ENCODE data around the gene SOX9.

The SOX9 gene

DNA sequence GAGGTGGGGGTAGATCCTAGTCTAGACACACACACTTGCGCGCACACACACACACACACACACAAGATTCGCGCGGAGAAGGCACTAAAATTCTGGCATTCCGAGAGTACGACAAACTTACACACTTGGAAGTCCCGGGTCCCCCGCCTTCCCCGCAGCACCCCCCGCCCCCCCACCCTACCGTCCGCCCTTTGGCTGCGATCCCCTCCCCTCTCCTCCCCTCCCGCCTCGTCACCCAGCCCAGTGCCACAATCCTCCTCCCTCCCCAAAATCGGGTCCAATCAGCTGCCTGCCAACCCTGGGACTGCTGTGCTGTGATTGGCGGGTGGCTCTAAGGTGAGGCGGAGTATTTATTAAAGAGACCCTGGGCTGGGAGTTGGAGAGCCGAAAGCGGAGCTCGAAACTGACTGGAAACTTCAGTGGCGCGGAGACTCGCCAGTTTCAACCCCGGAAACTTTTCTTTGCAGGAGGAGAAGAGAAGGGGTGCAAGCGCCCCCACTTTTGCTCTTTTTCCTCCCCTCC lies at the start of gene SOX9:
Gene SOX9, plus strand, starts transcription at position 379 of the 522 bp plus-strand sequence. CDS start 372 bp downstream, outside the sequence.
- DNase-seq = no peak

DNA sequence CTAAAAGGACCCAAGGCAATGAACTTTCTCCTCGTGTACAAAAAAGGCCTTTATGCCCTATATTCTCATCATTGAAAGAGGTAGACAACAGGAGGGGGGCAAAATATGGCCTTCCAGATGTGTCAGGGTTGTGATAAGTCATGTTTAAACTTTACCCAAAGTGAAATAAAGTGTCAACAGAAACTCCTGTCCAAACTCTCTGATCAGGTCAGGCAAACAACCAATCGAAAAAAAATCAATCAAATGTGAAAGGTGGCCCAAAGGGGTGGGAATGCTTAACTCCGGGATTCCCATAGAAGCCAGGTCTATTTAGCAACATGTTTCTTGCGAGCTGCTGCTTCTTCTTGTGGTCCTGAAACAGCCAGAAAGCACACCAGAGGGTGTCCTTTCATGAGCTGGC lies 49.5 kb upstream of the SOX9 start:
- DNase-seq = no peak

GRCh38 chr17:72075995-72076677 lies 44.7 kb upstream of the SOX9 start:
- no peak for DNase-seq

DNA sequence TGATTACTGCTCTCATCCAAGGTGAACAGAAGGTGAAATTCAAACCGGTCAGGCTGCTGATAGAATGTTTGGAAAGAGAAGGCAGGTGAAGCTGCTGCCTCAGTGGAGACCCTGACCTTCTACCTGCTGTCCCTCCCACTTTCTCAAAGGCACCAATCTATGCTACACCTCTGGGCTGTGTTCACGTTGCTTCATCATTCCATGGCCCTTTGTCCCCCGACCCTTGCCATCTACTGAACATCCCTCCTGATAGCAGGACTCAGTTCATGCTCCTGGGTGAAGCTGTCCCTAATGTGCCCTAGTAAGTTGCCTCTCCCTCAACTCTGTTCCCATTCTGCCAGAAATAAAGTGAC lies 44.2 kb upstream of the SOX9 start:
- DNase-seq = no peak

- no peak for DNase-seq
Measured at GRCh38 chr17:72077326-72077960, 43.4 kb upstream of the SOX9 start.

GRCh38 chr17:72079700-72080099 lies 41.1 kb upstream of the SOX9 start:
- DNase-seq = no peak

GRCh38 chr17:72087876-72088275 lies 32.9 kb upstream of the SOX9 start:
- DNase-seq = no peak

- no peak for DNase-seq
Measured at GRCh38 chr17:72089453-72089987, 31.3 kb upstream of the SOX9 start.

DNA sequence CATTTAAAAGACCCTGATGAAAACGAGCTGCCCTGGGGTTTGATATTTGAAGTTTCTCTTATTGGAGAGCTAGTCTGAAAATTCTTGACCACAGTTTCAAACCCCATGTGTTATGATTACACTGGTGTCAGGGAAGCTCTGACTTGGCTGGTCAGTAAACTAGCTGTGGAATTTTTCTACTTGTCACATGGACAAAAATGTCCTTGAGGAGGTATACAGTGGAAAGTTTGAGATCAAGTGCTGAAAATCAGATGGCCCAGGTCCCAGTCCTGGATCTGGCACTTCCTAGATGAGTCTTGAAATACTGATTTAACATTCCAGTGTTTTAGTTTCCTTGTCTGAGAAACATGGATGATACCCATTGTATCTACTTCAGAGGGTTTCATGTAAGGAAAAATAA lies 30.7 kb upstream of the SOX9 start:
- DNase-seq = no peak

DNA sequence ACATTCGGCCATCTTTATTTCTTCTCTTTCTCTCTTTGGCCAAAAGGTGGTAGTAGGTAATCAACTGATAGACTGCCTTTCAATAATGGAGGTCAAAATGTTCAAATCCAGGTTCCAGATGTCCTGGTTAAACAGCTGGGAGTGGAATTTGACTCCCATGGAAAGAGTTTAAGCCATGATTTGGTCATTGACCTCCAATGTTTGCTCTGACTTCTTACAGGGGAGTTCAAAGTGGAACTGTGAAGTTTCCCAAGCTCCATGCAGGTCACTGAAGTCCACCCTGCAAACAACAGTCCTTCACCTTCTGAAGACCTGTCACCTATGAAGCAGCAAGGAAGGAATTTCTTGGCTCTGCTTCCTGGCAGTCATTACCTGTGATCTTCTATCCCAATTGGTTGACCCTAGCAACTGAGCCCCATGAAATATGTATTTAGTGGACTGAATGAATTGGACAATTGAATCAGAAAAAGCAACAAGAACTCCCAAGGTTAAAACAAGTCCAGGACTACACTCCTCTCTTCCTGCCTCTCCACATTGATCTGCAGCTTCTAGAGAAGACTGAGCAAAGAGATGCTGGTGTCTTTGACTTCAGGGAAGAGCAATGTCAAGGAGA lies 28.0 kb upstream of the SOX9 start:
- DNase-seq = no peak

GRCh38 chr17:72093707-72094106 lies 27.1 kb upstream of the SOX9 start:
- no peak for DNase-seq

- DNase-seq = no peak
Measured at GRCh38 chr17:72095316-72095715, 25.5 kb upstream of the SOX9 start.

- DNase-seq = no peak
Measured at GRCh38 chr17:72097144-72097543, 23.7 kb upstream of the SOX9 start.

DNA sequence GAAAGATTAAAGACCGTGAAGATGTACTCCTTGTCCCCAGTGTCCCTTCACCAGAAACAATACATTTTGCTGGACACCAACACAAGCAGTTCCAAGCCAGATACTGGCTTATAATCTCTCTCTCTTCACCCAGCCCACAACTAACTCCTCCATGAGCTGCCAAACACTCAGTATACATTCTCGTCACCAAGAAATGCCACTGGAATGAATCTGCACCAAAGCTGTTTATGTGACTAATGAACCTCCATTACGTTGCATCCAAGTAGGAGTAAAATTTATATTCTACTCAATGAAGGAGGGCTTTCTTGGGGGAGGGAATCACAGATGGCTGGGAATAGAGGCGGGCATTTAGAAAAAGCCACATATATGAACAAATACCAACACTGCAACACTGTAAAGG lies 20.9 kb upstream of the SOX9 start:
- no peak for DNase-seq

DNA sequence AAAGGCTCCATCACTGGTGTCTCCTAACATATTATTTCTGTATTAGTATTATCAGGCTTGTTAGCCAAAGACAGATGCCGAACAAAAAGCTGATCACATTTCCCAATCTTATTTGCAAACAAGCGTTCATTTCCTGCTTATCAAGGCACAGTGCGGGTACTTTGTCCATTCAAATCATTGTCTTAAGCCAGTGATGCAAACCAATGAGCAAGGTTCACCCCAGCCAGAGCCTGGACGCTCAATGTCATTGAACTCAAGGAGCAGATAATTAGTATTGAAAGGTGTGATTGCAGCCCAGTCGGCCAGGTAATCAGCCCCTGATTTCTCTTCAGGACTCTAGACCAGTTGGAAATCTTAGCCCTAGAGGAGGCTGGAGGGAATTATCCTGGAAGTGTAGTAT lies 20.4 kb upstream of the SOX9 start:
- no peak for DNase-seq

GRCh38 chr17:72101526-72101925 lies 19.3 kb upstream of the SOX9 start:
- DNase-seq = no peak

DNA sequence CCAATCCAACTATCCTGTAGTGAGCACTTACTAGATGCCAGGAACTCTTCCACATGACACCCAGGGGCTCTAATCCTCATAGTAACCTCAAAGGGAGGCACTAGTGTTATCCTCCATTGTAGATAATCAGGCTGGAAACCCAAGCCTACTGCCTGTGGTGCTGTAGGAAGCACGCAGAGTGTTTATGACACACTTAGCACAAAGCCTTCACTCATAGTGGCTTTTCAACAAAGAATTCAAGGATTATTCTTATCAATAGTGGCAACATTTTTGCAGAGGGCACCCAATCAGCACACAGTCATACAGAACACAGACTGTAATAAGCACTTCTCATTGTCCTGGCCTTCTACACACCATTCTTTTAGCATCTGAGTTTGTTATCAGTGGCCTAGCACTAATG lies 18.5 kb upstream of the SOX9 start:
- DNase-seq = no peak

DNA sequence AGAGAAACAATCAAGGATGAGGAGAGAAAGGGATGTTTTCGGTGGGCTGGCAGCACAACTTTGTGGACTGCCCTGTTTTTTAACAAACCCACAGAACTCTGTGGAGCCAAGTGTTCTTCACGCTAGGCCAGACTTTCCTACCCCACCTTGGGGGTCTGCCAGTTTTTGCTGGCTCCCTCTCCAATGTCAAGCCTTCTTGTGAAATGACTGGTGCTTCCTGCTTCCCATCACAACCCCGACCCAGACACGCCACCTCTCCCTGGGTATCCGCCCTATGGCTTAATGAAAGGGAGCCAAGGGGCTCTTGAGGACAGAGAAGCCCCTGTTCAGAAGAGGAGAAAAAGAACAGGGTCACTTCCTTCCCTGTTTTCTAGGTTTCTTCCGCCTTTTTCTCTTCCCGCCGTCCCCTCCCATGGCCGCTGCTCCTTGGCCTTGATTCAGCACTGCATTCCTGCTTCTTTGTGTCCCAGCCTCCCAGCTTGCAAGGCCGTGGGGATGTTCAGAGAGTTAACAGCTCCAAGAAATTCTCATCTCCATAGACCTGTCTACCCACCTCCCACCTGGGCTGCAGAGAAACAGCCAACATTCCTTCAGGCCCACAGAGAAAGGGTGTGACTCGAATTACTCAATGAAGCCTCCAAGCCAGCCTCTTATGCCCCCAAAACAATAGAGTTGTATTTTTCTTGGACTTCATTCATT lies 16.5 kb upstream of the SOX9 start:
- DNase-seq = no peak

DNA sequence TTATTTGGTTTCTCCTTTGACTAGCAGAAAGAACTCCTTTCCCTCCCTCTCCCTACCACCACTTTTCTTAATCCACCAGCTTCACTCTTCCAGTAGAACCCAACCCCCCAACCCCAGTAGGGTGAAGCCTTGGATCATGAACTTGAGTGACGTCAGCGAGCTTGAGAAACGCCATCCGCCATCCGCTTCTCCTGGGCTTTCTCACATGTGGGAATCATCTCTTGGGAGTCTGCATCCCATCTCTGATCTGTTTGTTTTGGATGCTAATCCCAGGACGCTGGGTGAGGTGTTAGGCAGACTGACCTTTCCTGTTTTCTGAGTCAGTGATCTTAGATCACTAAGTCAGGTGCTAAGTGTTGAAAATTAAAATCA lies 16.0 kb upstream of the SOX9 start:
- DNase-seq = no peak

DNA sequence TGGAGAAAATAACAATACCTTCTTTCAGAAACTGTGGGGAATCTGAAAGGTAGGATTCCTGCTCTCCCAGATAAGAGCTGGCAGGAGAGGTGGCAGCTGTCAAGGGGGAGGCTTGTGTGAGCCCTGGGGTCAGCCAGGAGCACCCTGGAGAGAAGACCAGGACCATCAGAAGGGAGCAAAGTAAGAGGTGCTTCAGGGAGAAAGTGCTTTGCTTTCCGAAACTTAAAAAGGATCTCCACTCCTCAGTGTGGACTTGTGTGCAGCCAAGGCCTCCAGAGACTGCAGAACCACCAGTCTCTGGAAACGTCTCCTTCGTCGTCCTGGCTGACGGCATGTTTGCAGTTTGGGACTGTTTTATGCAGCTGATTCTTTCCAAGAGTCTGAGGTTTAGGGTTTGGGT lies 13.7 kb upstream of the SOX9 start:
- DNase-seq = no peak

- no peak for DNase-seq
Measured at GRCh38 chr17:72110231-72110941, 10.4 kb upstream of the SOX9 start.

- DNase-seq = no peak
Measured at GRCh38 chr17:72110942-72111318, 9.9 kb upstream of the SOX9 start.
